Measurements from ENCODE around the gene KRT79.
"Not testable (repeated sequence)": the region's sequence is repeated elsewhere in the genome, so short reads cannot be mapped to it uniquely, and the experiment has no call there.

The KRT79 gene

GRCh38 chr12:52860102-52860823 is 26.2 kb upstream of the KRT79 start:
- no peak for DNase-seq

GRCh38 chr12:52857500-52857899 is 23.4 kb upstream of the KRT79 start:
- DNase-seq: no peak

GRCh38 chr12:52856787-52857186 is 22.7 kb upstream of the KRT79 start:
- no peak for DNase-seq

- DNase-seq: not testable (repeated sequence)
Observed at GRCh38 chr12:52856077-52856476, 22.0 kb upstream of the KRT79 start.

- DNase-seq: no peak
Observed at GRCh38 chr12:52851787-52852186, 17.7 kb upstream of the KRT79 start.

GRCh38 chr12:52850681-52851080 is 16.6 kb upstream of the KRT79 start:
- no peak for DNase-seq

- DNase-seq: no peak
Observed at GRCh38 chr12:52849511-52849910, 15.4 kb upstream of the KRT79 start.

GRCh38 chr12:52848661-52849255 is 14.6 kb upstream of the KRT79 start, which contains the start of gene KRT78:
KRT78 (minus strand) TSS chr12:52848994; CDS start chr12:52848930, 64 bp downstream.
- DNase-seq: no peak

- no peak for DNase-seq
Observed at GRCh38 chr12:52847335-52848102, 13.4 kb upstream of the KRT79 start.

- DNase-seq: no peak
Observed at GRCh38 chr12:52846356-52846970, 12.4 kb upstream of the KRT79 start.

- DNase-seq: no peak
Observed at GRCh38 chr12:52845946-52846345, 11.8 kb upstream of the KRT79 start.

GRCh38 chr12:52844386-52844785 is 10.3 kb upstream of the KRT79 start:
- no peak for DNase-seq

- DNase-seq: no peak
Observed at GRCh38 chr12:52839436-52840105, 5.5 kb upstream of the KRT79 start.

- DNase-seq: no peak
Observed at GRCh38 chr12:52838609-52839435, 4.7 kb upstream of the KRT79 start.

- DNase-seq: no peak
Observed at GRCh38 chr12:52837781-52838608, 3.9 kb upstream of the KRT79 start.

- no peak for DNase-seq
Observed at GRCh38 chr12:52837413-52837741, 3.3 kb upstream of the KRT79 start.

GRCh38 chr12:52836491-52837412 is 2.6 kb upstream of the KRT79 start:
- no peak for DNase-seq

- no peak for DNase-seq
Observed at GRCh38 chr12:52836042-52836466, 1.9 kb upstream of the KRT79 start.

GRCh38 chr12:52835271-52836041 is 1.3 kb upstream of the KRT79 start:
- no peak for DNase-seq

Measured in central memory CD4-positive, alpha-beta T cell (primary cell).